Measurements from ENCODE around the gene RAB11FIP3. TPM values are rescaled to one million over a fixed set of nuclear protein-coding genes. Genes with fewer than 3 reads are reported as not detected.

Gene RAB11FIP3
- polyA plus RNA-seq, 1 of the 3 experiments (the other 2 are of a cell fraction), result 24.8 TPM

GRCh38 chr16:502179-502943, 76.9 kb downstream of the RAB11FIP3 start:
- ChIA-PET POLR2A (no interaction called here), CTCF (interaction anchor here (1.1 to 1.8 kb wide), 3 partner anchors 10 to 110 kb away, joined by 3 to 9 read pairs (median 4); no protein-coding TSS in a partner anchor)
- H3K9ac ChIP-seq, result no peak overlapping the region
- no peak for DNase-seq
- TF ChIP-seq MXI1 (IDR thresholded peaks at IDR 0.05; ENCODE audit: low read depth, low read length), result no peak
- TF ChIP-seq POLR2AphosphoS5 (IDR thresholded peaks at IDR 0.05; ENCODE audit: low read depth, low read length), result no peak
- TF ChIP-seq GATA2 (CRISPR knock-in tag; IDR thresholded peaks at IDR 0.05), result no peak
- no peak for TF ChIP-seq USF1 (IDR thresholded peaks at IDR 0.05; ENCODE audit: borderline replicate concordance, low read depth)
- no peak for TF ChIP-seq NRF1 (IDR thresholded peaks at IDR 0.05; ENCODE audit: low read depth, low read length)
- no peak for TF ChIP-seq EZH2phosphoT487 (IDR thresholded peaks at IDR 0.05; ENCODE audit: borderline replicate concordance, low read depth)
- no peak for TF ChIP-seq MAX (IDR thresholded peaks at IDR 0.05; ENCODE audit: low read depth)
- TF ChIP-seq TEAD4 (IDR thresholded peaks at IDR 0.05; ENCODE audit: borderline replicate concordance, insufficient read depth), result no peak
- no peak for TF ChIP-seq FOSL2 (IDR thresholded peaks at IDR 0.05; ENCODE audit: borderline replicate concordance, low read depth)
- TF ChIP-seq CHD2 (IDR thresholded peaks at IDR 0.05; ENCODE audit: low read length, partially characterized antibody), result no peak
- no peak for TF ChIP-seq PBX3 (IDR thresholded peaks at IDR 0.05)
- no peak for TF ChIP-seq RXRA (IDR thresholded peaks at IDR 0.05; ENCODE audit: borderline replicate concordance, low read depth)
- no peak for TF ChIP-seq FOXJ3 (CRISPR knock-in tag; IDR thresholded peaks at IDR 0.05)
- H3K4me2 ChIP-seq, result no peak overlapping the region
- H3K36me3 ChIP-seq (replicated peaks in 1 of 2; ENCODE audit: control insufficient read depth in 1 of 2, insufficient read depth in 2 of 2, low read length in 1 of 2), result peaks cover 3 to 25% of the 10 kb centered on the region in 2 experiments
- WGBS (ENCODE audit: low lambda C conversion rate), result 94% methylated on average over 20 of the region's 22 CpGs
- H3F3A ChIP-seq (replicated peaks; ENCODE audit: insufficient read depth), result no peaks in the 10 kb centered on the region
- H2AFZ ChIP-seq (ENCODE audit: low read depth), result no peak overlapping the region
- no peaks in the 10 kb centered on the region for H4K20me1 ChIP-seq (ENCODE audit: insufficient read depth)
- no peaks in the 10 kb centered on the region for H3K9me2 ChIP-seq
- no peaks in the 10 kb centered on the region for H3K79me2 ChIP-seq (ENCODE audit: insufficient read depth)
- H3K27ac ChIP-seq (ENCODE audit: low read depth in 2 of 2, low read length in 1 of 2), result no peak overlapping the region
- H3K4me1 ChIP-seq (ENCODE audit: control insufficient read depth in 1 of 2, insufficient read depth in 2 of 2, low read depth in 1 of 2, low read length in 1 of 2), result no peaks in the 10 kb centered on the region
- H3K27me3 ChIP-seq (ENCODE audit: insufficient read depth), result no peaks in the 10 kb centered on the region
- no peak overlapping the region for H3K4me3 ChIP-seq (ENCODE audit: low read depth in 2 of 2, low read length in 1 of 2)
- no peaks in the 10 kb centered on the region for H3K9me3 ChIP-seq
